GM18868 (cell line): ENCODE data around the gene RPL29.

Experiments
- ATAC-seq: cut with Tn5 transposase; IDR thresholded peaks from one replicate; pipeline ENCODE4 v1.9.1; 2021; ENCODE audit warnings: mild to moderate bottlenecking, moderate library complexity; ENCODE audit not compliant: unreplicated experiment

Gene RPL29

DNA sequence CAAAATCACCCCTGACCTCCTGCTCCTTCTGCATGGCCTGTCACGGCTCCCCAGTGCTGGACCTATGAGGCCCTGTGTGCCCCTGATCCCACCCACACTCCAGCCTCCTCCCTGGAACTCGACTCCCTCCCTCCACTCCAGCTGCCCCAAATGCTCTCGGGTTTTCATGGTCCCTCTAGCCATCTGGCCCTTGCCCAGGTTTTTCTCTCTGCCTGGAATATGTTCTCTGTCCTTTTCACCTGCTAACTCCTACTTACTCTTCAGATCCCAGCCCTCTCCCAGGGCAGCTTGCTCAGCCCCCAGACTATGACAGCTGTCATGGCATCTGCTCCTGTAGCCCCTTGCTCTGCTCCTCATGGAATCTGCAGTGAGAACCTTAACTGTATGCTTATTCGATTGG lies 30.3 kb upstream of the RPL29 start:
- no peak for ATAC-seq

DNA sequence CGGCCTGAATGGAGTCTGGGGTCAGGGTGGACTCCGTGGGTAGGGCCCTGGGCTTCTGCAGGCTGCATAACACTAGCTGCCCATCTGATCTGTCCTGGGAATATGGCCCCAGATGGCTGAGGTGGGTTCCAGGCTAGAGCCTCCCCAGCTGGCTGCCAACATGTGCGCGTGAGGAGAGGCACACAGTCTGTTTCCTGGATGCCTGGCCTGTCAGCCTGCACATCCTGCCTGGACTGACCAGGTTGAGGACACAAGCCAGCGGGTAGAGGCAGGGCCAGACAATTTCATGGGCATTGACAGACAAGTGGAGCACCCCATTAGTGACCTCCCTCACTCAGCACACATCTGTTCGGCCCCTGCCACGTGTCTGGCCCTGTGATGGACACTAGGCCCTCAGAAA lies 29.8 kb upstream of the RPL29 start:
- ATAC-seq = no peak

DNA sequence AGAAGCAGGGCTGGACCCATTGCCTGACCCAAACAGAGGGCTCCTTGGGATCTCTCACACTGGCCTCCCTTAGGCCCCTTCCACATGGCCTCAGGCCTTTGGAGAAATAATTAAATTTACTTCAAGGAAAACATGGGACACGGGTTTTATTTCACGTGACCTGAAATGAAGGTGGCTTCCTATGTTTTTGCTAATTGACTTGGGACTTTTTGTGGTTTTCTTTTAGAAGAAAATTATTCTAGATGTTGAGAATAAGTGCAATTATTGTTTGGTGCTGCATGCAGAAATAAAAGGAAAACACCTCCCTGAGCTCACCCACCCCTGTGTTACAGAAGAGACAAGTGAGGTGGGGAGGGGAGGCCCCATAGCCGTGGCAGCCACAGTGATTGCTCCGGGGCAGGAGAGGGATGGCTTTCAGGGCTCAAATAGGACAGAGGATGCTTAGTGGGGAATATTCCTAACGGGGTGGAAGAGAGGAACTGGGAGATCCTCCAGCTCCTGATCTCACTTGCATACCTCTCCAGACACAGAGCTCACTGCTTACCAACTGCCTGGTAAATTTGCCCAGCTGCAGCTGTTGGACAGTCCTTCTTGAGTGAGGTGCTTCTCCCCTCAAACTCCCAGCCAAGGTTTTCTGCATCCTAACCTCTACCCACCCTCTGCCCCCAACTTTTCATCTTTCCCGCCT lies 29.2 kb upstream of the RPL29 start:
- ATAC-seq = no peak

DNA sequence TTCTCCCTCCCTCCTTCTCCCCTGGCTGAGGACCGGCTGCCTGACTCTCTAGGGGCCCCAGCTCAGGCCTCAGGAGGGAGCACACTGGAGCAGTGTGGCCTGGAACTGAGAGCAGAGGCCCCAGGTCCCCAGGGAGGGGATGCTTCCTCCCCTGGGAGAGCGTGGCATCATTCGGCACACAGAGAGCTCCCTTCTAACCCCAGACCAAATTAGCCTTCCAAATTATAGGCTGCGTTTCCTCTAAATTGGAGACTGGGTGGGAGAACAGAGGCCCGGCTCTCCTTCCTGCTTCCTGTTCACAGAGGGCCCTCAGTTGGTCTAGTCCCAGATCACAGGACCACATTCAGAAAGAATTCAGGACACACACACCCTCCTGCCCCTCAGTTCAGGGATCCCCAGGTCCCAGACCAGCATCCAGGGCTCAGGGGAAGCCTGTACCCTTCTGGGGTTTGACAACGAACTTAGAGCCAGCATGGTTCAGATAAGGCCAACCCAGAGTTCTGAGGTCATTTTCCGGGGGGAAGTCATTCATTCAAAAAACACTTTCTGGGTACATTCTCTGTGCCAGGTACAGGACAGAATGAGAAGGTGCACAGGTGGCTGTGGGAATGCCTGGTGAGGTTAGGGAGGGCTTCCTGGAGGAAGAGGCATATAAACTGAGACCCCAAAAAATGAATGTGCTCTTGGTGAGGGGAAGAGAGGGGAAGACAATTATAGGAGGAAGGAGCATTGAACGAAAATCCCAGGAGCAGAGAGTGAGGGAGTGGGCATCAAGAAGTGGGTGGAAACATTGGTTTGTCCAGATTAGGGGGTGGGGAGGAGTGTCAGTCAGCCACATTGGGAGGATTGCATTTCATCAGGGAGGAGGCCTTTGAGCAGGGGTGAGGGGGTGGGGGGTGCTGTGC lies 28.4 kb upstream of the RPL29 start:
- peak; percentile 64 for ATAC-seq

DNA sequence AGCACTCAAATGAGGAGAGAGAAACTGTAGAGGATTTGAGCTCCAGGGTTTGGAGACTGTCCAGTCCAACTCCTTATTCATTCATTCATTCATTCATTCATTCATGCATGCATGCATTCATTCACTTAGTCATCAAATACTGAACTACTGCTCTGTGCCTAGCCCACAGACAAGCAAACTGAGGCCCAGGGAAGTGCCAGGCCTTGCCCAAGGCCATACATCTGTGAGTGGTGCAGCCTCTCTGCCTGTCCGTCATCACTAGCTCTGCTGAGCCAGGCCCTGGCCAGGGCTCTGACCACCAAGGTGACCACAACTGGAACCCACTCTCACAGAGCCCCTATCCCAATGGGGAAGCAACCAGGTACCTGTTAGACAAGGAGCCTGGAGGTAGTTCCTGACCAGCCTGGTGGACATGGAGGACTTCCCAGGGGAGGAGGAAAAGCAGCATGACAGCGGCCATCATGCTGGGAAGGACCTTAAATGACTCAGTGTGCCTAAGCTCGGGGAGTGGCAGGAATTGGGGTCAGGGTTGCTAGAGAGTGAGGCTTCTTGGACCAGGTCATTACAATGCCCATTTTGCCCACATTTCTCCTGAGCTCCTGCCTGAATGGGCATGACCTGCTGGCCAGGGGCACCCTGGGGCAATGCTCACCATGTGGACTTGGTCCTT lies 27.5 kb upstream of the RPL29 start:
- ATAC-seq = no peak

DNA sequence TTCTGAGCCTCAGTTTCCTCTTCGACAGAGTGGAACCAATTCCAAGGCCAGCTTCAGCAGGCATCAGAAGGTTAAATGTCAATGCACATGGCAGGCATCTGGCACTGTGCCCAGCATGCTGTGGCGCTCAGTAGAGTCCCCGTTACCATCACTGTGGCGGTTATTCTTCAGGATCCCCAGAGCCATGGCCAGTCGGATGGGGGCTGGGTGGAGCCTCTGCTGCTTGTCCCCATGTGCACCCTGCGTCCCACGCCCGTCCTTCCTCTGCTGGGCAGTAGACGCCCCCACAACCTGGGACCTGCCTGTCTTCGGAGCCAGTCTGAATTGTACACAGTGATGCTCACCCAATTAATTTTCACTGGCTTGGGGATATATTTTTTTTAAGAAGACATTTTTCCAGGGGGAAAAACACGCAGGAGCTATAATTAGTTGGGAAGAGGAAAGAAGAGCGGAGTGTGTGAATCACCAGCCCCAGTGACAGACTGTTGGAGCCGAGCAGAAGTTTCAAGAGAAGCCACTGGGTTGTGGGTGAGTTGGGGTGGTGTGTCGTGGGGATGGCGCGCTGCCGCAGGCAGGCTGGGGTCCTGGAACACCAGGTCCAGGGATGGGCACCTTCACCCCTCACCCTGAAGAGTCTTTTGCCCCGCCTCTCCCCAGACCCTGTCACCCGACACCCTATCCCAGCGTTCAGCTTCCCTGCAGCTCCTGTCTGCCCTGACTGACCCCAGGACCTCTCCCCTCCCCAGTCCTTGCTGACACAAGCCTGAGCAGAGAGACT lies 26.8 kb upstream of the RPL29 start:
- ATAC-seq = no peak

DNA sequence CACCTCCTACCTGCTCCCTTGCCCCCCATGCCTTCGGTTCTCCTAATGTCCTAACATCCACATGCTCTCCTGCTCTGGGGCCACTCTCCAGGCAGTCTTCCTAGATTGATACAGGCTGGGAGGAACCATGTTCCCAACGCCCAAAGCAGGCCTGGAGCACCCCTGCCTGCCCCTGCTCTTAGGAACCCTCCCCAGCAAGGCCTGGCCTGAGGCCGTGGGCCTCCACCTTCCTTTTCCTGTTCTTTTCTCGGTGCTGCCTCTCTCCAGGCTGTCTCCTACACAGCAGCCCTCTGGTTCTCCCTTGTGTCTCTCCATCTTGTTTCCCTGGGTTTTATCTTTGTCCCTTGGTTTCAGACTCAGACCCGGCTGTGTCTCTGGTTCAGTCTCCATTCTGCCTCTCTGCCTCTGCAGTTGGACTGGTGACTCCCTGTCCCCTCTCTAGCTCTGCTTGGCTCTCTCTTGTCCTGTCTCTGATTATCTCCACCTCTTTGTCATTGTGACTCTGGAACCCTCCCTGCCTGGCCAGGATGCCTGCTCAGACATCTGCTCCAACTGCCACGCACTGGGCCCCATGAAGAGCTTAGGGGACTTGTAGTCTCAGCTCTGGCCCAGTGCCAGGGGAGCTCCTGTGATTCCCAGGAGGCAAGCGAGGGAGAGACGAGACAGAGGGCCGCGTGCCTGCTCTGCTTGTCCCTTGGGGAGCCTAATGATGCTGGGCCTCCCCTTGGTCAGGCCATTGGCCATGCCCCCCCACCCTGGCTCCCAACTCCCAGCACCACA lies 26.0 kb upstream of the RPL29 start:
- no peak for ATAC-seq

DNA sequence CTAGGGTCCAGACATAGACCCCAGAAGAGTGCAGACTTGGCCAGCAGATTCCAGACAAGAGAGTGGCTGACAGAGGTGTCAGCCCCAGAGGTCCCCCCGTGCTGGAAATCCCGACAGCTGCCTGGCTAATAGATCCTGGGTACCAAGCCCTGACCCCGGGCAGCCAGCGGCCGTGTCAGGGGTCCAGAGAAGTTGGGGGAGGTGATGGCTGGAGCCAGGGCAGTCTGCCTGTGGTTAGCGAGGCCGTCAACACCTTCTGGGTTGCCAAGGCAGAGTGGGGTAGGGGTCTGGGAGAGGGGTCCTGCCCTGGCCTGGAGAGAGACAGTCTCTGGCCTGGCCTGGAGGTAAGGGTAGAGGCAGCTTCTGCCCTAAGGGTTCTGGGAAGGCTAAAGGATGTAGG lies 25.1 kb upstream of the RPL29 start:
- no peak for ATAC-seq

DNA sequence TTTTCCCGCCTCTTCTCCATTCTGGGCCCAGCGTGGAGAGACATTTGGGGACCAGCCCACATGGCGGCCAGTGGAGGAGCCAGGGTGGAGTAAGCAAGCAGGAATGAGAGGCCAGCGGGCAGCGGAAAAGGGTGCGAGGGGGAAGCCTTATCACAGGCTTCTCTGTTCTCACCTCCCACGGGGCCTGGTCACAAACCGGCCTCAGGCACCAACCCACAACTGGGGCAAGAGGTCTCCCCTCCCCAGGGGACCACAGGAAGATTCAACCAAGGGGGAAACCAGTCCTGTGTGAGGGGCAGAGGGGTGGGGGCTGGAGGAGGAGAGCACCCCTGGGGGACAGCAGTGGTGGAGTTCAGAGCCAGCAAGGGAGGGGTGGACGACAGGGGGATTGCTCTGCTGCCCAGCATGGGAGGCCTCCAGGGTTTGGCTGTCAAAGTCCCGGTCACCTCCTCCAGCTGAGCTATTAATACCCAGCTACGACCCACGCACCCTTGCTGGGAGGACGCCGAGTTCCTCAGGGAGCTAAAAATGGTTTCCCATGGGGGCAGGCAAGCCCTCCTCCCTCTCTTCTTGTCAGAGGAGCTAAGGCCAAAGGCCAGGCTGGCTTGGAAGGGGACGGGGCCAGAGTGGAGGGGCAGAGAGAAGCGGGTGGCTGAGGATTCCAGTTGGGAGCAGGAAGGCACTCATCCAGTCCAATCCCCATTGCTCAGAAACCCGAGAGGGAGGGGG lies 23.8 kb upstream of the RPL29 start:
- no peak for ATAC-seq

DNA sequence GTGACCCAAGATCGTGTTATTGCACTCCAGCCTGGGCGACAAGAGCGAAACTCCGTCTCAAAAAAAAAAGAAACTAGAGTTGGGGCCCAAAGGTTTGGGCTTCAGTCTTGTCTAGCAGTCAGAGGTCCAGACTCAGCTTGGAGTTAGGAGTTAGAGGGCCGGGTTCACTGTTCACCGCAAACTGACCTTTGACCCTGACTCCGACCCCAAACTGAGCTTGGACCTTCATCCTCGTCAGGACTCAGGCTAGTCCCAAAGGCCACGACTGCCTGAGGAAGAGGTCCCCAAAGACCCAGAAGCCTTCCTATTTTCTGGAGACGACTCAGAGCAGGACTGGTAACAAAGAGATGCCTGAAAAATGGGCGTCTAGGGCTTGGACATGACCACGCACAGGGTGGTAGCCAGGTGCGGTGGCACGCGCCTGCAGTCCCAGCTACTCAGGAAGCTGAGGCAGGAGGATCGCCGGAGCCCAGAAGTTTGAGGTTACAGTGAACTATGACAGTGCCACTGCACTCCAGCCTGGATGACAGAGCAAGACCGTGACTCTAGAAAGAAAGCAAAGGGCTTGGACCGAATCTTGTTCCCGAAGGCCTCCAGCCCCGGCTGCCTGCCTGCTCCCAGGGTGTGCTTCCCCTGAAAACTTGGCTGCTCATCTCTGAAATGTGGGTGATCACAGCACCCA lies 22.8 kb upstream of the RPL29 start:
- ATAC-seq = no peak

DNA sequence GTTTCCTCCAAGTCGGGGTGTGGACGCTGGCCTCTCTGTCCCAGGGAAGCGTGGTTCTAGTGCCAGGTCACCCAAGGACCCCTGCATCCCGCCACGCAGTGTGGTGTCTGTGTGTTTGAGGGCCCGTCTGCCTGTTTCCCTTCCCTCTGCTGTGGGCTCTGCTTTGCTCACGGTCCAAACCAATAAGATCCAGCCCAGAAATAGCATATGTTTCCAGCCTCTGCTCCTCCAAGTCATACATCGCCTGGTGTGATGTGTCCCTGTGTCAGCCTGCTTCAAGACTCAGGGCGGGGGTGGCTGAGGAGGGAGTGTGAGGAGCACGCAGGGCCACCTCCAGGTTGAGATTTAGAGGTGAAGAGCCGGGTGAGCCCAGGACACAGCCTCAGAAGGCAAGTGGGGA lies 21.9 kb upstream of the RPL29 start:
- no peak for ATAC-seq

DNA sequence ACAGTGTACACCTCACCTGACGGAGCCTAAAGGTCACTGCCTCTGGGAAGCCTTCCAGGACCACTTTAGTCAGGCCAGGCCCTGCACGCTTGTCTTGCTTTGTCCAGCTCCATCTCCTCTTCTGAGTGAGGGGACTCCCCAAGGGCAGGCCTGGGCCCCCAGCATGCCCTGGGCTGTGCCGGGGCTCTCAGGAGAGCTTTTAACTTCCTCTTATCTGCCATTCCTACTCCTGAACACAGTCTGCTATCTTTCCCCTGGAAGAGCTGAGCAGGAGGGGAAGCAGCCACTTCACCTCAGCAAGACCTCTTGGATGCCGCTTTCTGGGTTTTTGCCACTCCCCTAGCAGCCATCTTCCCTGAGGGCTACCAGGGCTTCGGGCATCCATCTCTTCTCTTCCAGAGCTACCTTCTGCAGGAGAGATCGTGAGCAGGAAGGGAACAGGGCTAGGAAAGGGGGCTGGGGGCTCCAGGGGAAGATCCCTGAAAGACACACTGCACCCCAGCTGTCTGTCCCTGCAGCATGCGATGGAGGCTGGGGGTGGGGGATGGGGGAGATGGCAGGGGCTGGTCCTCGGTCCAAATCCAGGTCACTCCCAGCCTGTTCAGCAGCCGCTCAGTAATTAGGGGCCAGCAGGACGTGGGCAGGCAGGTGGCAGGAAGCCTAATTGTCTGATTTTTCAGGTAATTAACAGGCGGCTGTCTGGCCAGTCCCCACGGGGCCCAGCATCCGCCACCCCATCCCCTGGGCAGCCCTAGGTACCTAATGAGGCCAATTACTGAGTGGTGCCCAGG lies 19.9 kb upstream of the RPL29 start:
- ATAC-seq = no peak

DNA sequence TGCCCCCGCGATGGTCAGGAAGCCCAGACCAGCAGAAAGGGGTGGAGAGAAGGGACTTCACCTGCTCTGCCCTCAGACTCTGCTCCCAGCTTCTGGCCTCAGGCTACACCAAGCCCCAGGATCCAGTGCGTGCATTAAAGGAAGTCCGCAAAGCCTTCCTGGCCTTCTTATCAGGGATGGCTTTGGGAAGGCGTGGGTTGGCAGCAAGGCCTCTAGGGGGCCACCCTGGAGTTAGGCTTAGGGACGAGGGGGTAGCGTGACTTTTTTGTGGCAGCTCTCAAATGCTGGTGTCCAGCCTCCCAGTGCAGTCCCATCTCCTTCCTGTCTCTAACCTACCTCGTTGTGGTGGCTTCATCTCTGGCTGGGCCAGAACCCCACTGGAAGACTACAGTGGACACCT lies 18.9 kb upstream of the RPL29 start:
- ATAC-seq = no peak

DNA sequence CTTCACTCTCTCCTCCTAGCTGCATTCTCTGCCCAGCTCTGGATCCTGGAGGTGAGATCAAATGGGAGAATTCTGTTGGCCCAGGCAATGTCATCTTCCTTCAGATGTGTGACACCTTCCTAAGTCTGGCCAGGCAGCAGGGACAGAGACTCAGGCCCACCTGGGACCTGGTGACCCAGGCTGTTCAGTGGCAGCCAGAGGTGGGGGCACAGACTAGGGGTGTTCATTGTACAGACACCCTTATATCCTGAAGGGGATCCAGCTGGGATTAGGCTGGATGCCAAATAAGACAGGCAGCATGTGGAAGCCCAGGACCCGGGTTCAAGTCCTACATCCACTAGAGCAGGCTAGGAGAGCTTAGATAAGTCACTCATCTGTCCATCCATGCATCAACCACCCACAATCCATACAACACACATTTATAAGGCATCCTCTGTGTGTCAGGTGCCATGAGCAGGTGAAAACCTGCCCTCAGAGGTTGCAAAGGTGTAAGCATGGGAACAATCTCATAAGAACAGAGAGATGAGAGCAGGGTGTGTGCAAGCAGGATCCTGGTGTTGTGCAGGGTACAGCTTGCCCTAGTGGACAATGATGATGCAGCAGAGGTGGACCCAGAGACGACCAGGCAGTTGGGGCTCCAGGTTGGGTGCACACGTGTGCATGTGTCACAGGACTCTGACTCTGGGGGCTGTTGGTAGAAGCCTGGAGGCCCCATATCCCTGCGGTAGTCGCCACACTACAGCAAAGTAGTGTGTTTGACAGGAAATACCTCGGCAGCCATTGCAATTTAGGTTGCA lies 18.3 kb upstream of the RPL29 start:
- no peak for ATAC-seq

DNA sequence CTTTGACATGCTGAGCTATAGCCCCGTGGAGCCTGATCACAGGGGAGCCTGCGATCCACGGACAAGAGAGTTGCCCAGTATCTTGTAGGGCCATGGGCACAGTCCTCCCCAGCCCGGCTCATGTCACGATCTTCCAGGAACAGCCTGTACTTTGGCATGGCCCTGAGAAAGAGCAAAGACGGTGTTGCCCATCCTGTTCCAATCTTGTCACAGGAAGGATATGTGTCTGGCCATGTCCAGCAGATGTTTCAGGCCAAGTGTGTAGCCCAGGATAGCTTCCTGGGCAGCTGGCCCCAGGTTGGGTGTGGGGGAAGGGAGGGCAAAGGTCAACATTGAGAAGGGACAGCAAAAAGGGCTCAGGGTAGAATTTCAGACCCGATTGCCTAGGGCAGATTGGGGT lies 17.0 kb upstream of the RPL29 start:
- no peak for ATAC-seq

DNA sequence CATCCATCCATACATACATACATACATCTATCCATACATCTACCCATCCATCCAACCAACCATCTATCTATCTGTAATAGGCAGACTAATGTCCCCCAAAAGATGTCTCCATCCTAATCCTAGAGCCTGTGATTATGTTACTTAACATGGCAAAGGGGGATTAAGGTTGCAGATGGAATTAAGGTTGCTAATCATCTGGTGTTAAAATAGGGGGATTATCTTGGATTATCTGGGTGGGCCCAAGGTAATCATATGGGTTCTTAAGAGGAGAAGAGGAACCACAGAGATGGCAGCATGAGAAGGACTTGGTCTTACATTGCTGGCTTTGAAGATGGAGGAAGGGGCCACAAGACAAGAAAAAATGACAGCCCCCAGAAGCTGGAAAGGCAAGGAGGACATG lies 14.7 kb upstream of the RPL29 start:
- no peak for ATAC-seq

DNA sequence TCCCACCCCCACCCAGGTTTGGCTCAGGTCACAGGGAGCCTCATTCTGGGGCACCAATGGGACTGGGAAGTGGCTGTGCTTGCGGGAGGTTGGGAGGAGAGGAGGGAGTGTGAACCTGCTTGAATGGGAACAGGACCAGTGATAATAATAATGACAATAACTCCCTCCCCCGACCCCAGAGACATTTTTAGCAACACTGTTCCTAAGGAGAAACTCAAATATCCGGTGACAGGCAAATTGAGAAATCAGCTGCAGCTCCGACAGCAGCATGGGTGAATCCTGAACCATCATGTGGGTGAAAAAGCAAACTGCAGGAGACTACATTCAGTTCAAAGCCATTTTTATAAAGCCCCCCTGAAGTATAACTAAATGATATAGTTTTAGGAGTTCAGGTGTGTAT lies 11.6 kb upstream of the RPL29 start:
- no peak for ATAC-seq

DNA sequence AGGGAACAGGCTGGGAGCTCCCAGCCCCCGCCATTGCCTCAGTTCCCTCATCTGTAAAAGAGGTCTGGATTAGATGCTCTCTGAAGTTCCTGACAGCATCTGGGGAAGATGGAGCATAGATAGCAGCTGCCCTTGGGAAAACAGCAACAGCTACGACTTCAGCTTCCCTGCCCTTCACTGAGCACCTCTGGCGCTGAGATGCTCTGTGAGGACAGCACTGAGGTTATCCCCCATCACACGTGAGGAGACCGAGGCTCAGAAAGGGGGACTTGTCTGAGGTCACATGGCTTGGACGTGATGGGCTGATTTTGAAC lies 11.1 kb upstream of the RPL29 start:
- no peak for ATAC-seq
